HG02943 (cell line): ENCODE data around the gene CCDC197.

Experiments used
- ATAC-seq: cut with Tn5 transposase; IDR thresholded peaks from one replicate; pipeline ENCODE4 v1.9.1; 2021; ENCODE audit warnings: mild to moderate bottlenecking, low read depth, moderate library complexity; ENCODE audit not compliant: unreplicated experiment

CCDC197 gene

GRCh38 chr14:94038921-94039629 lies 42.0 kb downstream of the CCDC197 start:
- no peak for ATAC-seq

GRCh38 chr14:94040247-94040646 lies 43.1 kb downstream of the CCDC197 start:
- ATAC-seq: no peak

GRCh38 chr14:94040796-94041195 lies 43.7 kb downstream of the CCDC197 start:
- ATAC-seq: no peak

DNA sequence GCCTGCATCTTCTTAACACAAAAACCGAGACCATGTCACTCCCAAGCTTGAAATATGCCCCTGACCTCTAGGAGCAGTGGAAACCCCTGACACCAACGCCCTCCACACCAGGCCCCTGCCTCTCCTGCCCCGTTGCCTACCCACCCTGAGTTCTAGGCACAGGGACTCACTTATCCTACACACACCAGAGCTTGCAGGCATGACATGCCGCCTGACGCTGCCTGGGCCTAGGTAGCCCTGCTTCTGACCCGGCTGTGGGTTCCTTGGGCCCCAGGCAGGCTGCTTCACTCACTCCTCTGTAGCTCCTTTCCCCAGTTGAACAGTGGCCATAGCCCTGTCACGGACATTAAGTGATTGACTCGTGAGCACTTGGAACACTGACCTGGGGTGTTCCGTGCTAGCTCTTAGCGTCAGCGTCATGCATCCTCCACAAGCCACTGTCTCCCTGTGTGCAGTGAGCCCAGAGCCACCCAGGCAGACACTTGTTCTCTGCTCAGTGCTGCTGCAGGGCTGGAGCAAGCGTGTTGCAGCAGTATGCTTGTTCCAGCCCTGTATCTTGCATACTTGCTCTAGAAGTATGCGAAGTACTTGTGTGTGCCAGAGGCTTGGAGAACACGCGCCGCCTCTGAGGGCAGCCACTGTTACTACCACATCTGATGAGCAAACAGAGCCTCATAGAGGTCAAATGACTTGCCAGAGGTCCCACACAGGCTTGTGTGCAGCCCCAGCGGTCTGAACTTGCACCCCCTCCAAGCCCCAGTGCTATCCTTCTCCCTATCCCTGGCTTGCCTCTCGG lies 44.6 kb downstream of the CCDC197 start:
- ATAC-seq: no peak

DNA sequence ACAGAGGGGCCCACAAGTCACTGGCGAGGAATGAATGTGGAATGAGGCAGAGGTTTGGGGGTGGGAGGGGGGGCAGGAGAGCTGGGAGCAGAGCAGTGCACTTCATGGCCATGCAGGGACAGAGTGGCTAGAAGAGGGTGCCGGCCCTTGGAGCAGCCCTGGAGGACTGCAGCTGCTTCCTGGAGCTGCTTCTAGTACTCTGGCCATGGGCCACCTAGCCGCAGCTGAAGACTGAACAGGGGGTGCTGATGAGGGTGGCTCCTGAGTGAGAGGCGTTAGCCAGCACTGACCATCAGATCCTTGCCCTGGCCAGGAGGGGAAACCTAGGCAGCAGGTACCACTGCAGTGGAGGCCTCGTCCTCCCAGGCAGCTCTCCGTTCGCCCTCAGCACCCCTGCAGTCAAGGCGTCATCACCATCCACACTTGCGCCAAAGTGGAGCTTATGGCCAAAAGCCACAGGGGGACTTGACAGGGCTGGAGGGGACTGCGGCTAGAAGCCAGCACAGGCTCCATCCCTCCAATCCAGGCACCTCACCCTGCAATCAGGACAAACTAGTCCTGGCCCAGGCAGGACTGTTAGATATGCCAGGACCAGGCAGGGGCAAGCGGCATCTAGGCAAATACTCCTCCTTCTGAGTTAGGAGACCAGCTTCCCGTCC lies 45.5 kb downstream of the CCDC197 start:
- no peak for ATAC-seq

- no peak for ATAC-seq
Observed at GRCh38 chr14:94043111-94043755, 46.1 kb downstream of the CCDC197 start.

GRCh38 chr14:94043756-94044475 lies 46.8 kb downstream of the CCDC197 start:
- ATAC-seq: no peak

DNA sequence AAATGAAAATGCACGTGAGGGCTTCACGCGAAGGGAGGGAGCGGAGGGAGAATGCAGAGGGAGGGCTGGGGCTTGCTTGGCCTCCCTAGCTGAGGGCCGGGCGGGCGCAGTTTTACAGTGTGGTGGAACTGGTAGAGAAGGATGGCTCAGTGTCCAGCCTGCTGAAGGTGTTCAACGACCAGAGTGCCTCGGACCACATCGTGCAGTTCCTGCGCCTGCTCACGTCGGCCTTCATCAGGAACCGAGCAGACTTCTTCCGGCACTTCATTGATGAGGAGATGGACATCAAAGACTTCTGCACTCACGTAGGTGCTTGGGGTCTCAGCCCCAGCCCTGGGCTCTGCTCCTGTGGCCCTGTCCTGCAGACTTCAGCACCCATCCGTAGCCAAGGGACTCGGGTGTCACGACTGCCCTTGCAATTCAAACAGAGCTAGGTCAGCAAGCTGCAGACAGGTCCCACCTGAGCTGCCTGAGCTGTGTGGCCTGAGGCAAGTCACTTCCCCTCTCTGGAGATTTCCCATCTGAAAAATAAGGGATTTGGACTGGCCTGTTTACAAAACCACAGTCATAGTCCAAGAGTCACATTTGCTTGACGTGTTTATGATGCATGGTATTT lies 47.5 kb downstream of the CCDC197 start:
- ATAC-seq: no peak

GRCh38 chr14:94045101-94045500 lies 48.0 kb downstream of the CCDC197 start:
- no peak for ATAC-seq

- no peak for ATAC-seq
Observed at GRCh38 chr14:94045563-94046345, 48.7 kb downstream of the CCDC197 start.

- ATAC-seq: no peak
Observed at GRCh38 chr14:94046696-94047250, 49.7 kb downstream of the CCDC197 start.

GRCh38 chr14:94047581-94047980 lies 50.5 kb downstream of the CCDC197 start:
- no peak for ATAC-seq

DNA sequence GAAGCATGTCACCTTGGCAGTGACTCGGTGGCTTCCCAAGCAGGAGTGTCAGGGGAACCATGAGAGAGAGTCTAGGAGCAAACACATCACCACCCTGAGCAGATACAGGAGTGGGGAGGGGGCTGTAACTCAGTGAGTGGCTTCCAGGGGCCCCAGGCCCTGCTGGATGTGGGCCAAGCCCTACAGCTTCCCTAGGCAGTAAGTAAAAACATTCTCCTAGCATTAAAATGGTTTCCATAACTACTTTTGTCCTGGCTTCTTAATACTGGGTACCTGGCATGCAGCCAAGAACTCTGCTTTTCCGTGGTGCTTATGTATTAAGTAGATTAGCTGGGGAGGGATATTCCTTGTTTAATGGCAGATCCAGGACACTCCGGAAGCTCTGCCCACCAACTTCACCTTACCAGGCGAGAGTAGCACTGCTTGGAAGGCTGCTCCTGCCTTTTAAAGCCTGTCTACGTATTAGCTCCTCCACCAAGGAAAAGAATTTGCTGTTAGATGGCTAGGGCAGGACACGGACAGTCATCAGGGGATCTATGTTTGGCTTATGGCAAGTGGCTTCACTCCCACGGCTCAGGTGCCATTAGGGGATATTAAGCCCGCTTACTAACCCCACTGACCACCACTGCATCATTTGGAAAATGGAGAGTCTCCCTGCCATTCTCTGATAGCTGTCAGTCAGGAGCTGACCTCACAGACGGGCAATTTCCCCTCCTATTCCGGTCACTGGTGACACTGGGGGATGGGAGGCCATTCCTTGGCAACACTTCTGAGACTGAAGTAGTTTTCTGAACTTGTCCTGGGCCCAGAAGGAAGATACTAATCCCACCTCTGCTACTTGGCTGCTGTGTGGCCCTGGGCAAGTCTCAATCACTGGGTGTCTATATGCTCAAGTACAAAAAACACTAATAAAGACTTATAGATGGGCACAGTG lies 51.9 kb downstream of the CCDC197 start:
- no peak for ATAC-seq

- no peak for ATAC-seq
Observed at GRCh38 chr14:94049625-94050023, 52.5 kb downstream of the CCDC197 start.

DNA sequence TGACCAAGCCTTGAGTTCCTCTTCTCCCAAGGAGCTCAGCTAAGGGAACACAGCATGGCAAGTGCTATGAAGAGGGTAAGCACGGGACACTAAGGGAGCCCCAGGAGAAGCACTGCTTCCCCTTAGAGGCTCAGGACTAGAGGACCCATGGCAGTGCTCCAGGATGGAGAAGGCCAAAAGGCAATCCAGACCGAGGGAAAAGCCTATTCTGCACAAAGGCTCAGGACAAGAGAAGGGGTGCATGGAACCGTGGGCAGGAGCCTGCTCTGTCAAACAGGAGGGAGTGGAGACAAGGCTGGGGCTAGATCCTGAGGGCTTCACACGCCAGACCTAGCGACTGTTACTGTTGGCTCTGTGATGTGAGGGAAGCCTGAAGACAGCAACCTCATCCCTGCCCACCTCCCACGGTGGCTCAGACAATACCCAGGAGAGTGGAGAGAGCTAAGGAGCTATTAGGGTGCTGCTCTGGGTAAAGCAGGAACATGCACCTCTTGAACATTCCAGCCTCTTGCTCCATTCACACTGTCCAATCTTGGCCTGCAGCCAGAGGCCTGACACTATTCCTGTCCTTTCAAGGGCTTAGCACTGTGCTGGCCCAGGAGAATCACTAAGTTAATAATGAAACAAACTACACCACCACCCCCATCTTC lies 53.3 kb downstream of the CCDC197 start:
- ATAC-seq: no peak

- ATAC-seq: no peak
Observed at GRCh38 chr14:94051115-94051514, 54.0 kb downstream of the CCDC197 start.

- no peak for ATAC-seq
Observed at GRCh38 chr14:94051779-94052178, 54.7 kb downstream of the CCDC197 start.
